Spleen (tissue), 11 donors: ENCODE results near the gene KIAA0753. TPM values are rescaled to one million over a fixed set of nuclear protein-coding genes. Genes with fewer than 3 reads are reported as not detected.

Experiments
- DNase-seq: peaks from one replicate; pipeline ENCODE4 v3.0.0-alpha.2; 2020
- H3K27ac ChIP-seq, 8 donors: fragments of 200-600 bp; sonication (generic) in 7 of 8; 1 replicate in 4 of 8; 2 replicates in 4 of 8; pipeline versions ENCODE4 v1.5.0 to v1.8.0; 2016 to 2021; ENCODE audit warnings: inconsistent platforms in 4 of 8, mild to moderate bottlenecking in 4 of 8, moderate library complexity in 1 of 8
- H3K27me3 ChIP-seq, 7 donors: fragments of 200-600 bp; sonication (generic) in 6 of 7; replicated peaks in 1 of 7; 1 replicate in 4 of 7; 2 replicates in 3 of 7; pipeline versions ENCODE4 v1.5.0 to v1.8.0; 2016 to 2021; ENCODE audit warnings: inconsistent platforms in 3 of 7, mild to moderate bottlenecking in 1 of 7
- H3K36me3 ChIP-seq, 6 donors: fragments of 200-600 bp; sonication (generic) in 5 of 6; 1 replicate in 4 of 6; 2 replicates in 2 of 6; pipeline versions ENCODE4 v1.5.0 to v1.8.0; 2016 to 2021; ENCODE audit warnings: inconsistent platforms in 2 of 6
- H3K4me1 ChIP-seq, 6 donors: fragments of 200-600 bp; sonication (generic) in 5 of 6; 1 replicate in 3 of 6; 2 replicates in 3 of 6; pipeline versions ENCODE4 v1.5.0 to v1.8.0; 2016 to 2021; ENCODE audit warnings: inconsistent platforms in 3 of 6
- H3K4me3 ChIP-seq, 8 donors: fragments of 200-600 bp; sonication (generic) in 7 of 8; 1 replicate in 4 of 8; 2 replicates in 4 of 8; pipeline versions ENCODE4 v1.5.0 to v1.8.0; 2016 to 2021; ENCODE audit warnings: inconsistent platforms in 4 of 8, mild to moderate bottlenecking in 4 of 8, moderate library complexity in 2 of 8
- H3K9me3 ChIP-seq, 8 donors: fragments of 200-600 bp; sonication (generic) in 7 of 8; 1 replicate in 4 of 8; 2 replicates in 4 of 8; pipeline versions ENCODE4 v1.5.0 to v1.8.0; 2016 to 2021; ENCODE audit warnings: inconsistent platforms in 4 of 8
- POLR2A ChIP-seq, 3 donors: fragments of 450-650 bp; IDR thresholded peaks; one replicate each; pipeline ENCODE4 v1.5.1; 2017; ENCODE audit warnings: antibody characterized with exemption in 3 of 3, mild to moderate bottlenecking in 1 of 3
- POLR2AphosphoS5 ChIP-seq, 3 donors: sonication (generic); formaldehyde crosslinking; IDR thresholded peaks; one replicate each; pipeline ENCODE4 v1.5.1; 2017; ENCODE audit warnings: antibody characterized with exemption in 3 of 3
- WGBS, 5 donors: extraction: QIAGEN DNeasy Blood & Tissue Kit in 3 of 5; methylation state at CpG; one replicate each; pipeline versions ENCODE4 v1.1.5 to v1.1.7; 2013 to 2018; 5-methylcytosine and 5-hydroxymethylcytosine counted together
- intact Hi-C: fragments of 100-400 bp; cut with DNase I; formaldehyde crosslinking; loops from one replicate; pipeline ENCODE4 v1.15.0; 2023; ENCODE audit warnings: low total_unique reads
- polyA plus RNA-seq, 3 donors: library from polyadenylated mRNA; stranded (reverse); fragments of 200-250 nt; gene quantifications; one replicate each; pipeline ENCODE4 v1.2.1, GENCODE V29; 2013
- total RNA-seq, 7 donors: library from RNA; depleted of rRNA in 3 of 7; stranded (reverse); fragments of >200 nt in 3 of 7; fragmentation: NEBNext Ultra II Directional in 4 of 7; extraction: Animal tissue kit (Norgen Biotek cat#: 25700) in 4 of 7; gene quantifications; one replicate each; pipeline versions ENCODE4 v1.1.0 to v1.2.1, GENCODE V29; 2016 to 2021
- TF ChIP-seq, protein P1 (sequence below), 11 experiments: fragments of 200-600 bp in 7 of 11; fragments of 450-650 bp in 4 of 11; sonication (generic) in 4 of 11; IDR thresholded peaks in 8 of 11; conservative IDR thresholded peaks in 3 of 11; 1 replicate in 7 of 11; 2 replicates in 4 of 11; pipeline versions ENCODE4 v1.4.0 to v1.8.0; 2016 to 2021; ENCODE audit warnings: antibody characterized with exemption in 11 of 11, inconsistent platforms in 4 of 11, mild to moderate bottlenecking in 1 of 11
- donor health status: healthy with polysubstance abuse.
- donor health status: DM: no; HTN: no; CAD: no; lungs with moderate emphysema.
- donor health status: DM: no; HTN: no; CAD: no.
- donor health status: Bipolar disorder and iron deficiency.
- donor health status: healthy.
- donor health status: DM: no; HTN: no; CAD: no.
- donor health status: DM: yes; HTN: yes; CAD: no.

KIAA0753 gene
- total and polyA plus RNA-seq, 10 donors = 4.2 to 21.8 (median 17.6) TPM

DNA sequence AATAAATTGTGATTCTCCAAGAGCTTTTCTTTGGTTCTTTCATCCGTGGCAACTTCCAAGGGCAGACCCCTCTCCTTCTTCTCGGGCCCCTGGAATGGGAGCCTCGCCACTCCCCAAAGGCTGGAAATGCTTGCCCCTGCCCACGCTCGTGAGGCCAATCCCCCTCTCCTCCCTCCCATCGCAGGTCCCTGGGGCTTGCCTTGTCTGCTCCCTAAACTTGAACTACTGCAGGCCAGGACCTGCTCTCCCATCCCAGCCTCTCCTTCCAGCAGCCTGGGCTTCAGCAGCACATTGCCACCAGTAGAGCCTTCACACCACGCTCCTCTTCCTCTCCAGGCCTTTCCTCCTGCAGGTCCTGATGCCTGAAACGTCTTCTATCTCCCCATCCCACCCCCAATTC is 95.2 kb downstream of the KIAA0753 start:
- Histone ChIP-seq H3K4me3 (no peak overlapping the region), H3K9me3 (no peaks in the 10 kb centered on the region), H3K36me3 (peaks cover 0 to 55% (median 0%) of the 10 kb centered on the region in 6 donors), H3K27ac (peak overlapping the region in 5 of 8 donors; percentile 1 to 50 (median 33)), H3K4me1 (peaks cover 10 to 82% (median 30%) of the 10 kb centered on the region in 6 donors), H3K27me3 (no peaks in the 10 kb centered on the region)
- DNase-seq = peak; percentile 23
- WGBS, 5 donors = 75 to 89% (median 80%) methylated on average over 8 of the region's 8 CpGs
- intact Hi-C loops = no loop called here
- TF ChIP-seq, protein P1, sequence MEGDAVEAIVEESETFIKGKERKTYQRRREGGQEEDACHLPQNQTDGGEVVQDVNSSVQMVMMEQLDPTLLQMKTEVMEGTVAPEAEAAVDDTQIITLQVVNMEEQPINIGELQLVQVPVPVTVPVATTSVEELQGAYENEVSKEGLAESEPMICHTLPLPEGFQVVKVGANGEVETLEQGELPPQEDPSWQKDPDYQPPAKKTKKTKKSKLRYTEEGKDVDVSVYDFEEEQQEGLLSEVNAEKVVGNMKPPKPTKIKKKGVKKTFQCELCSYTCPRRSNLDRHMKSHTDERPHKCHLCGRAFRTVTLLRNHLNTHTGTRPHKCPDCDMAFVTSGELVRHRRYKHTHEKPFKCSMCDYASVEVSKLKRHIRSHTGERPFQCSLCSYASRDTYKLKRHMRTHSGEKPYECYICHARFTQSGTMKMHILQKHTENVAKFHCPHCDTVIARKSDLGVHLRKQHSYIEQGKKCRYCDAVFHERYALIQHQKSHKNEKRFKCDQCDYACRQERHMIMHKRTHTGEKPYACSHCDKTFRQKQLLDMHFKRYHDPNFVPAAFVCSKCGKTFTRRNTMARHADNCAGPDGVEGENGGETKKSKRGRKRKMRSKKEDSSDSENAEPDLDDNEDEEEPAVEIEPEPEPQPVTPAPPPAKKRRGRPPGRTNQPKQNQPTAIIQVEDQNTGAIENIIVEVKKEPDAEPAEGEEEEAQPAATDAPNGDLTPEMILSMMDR (IDR thresholded peaks at IDR 0.05 in 8 of 11, conservative IDR thresholded peaks at IDR 0.05 in 3 of 11) = no peak
- TF ChIP-seq POLR2A (IDR thresholded peaks at IDR 0.05) (no peak), POLR2AphosphoS5 (IDR thresholded peaks at IDR 0.05) (no peak)

DNA sequence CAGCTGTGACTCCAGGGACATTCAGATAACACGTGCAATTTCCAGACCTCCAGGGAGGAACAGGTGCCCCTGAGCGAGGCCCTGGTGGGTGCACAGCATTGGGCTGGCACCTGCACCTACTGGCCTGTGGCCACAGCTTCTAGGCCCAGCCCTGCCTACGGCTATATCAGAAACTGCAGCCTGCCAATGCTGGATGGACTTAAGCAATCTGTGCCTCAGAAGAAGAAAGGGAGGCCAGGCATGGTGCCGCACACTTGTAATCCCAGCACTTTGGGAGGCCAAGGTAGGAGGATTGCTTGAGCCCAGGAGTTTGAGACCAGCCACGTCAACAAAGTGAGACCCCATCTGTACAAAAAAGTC is 96.5 kb downstream of the KIAA0753 start:
- peaks cover 10 to 69% (median 22%) of the 10 kb centered on the region in 6 donors for H3K4me1 ChIP-seq
- DNase-seq = peak; percentile 47
- TF ChIP-seq POLR2AphosphoS5 (IDR thresholded peaks at IDR 0.05) (no peak), POLR2A (IDR thresholded peaks at IDR 0.05) (no peak)
- TF ChIP-seq, protein P1 (IDR thresholded peaks at IDR 0.05 in 8 of 11, conservative IDR thresholded peaks at IDR 0.05 in 3 of 11) = no peak
- H3K9me3 ChIP-seq = peaks cover 0 to 9% (median 7%) of the 10 kb centered on the region in 8 donors
- no peaks in the 10 kb centered on the region for H3K27me3 ChIP-seq
- H3K4me3 ChIP-seq = no peak overlapping the region
- H3K27ac ChIP-seq = peak overlapping the region in 5 of 8 donors; percentile 31 to 59 (median 46)
- peaks cover 0 to 63% (median 0%) of the 10 kb centered on the region in 6 donors for H3K36me3 ChIP-seq
- intact Hi-C loops = no loop called here
- WGBS, 5 donors = 77 to 95% (median 81%) methylated on average over 4 to 5 of the region's 5 CpGs

DNA sequence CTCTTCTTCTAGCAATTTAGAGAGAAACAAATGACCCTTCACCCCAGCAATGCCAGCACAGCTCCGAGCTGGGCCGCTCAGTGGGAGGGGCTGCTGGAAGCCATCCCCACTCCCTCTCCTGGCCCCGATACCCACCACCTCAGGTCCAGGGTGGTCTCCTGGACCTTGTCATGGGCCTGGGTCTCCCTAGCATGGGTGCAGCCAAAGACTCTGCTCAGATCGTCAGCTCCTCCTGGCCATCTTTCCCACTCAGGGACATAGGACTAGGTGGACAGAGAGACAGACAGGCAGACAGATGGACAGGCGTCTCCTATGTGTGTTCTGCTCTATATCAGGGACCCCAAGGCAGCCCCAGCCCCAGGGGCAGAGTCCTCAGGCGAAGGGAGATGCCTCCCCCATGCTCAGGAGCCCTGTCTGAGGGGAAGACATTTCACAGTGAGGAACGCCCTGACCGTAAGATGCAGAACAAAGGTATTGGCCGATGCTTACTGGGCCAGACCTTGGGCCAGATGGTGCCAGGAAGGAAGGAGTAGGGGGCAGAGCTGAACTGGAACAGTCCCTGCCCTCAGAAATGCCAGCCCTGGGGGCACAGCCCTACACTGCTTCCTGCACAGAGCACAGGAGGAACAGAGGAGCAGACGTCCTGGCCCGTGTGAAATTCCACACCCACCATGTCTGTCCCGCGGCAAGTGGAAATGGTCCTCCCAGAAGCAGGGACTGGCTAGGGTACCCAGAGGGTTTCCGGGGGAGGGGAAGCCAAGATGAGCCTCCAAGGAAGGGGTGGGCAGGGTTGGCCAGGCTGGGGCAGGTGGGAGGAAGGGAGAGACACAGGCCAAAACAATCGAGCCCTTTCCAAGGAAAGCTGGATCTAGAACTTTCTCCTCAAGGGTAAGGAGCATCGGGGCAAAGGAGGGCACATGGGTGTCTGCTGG is 97.2 kb downstream of the KIAA0753 start:
- no peaks in the 10 kb centered on the region for H3K27me3 ChIP-seq
- peaks cover 4 to 63% (median 18%) of the 10 kb centered on the region in 6 donors for H3K4me1 ChIP-seq
- DNase-seq = peak; percentile 61
- H3K36me3 ChIP-seq = peaks cover 0 to 68% (median 0%) of the 10 kb centered on the region in 6 donors
- peak in 2 of 3 donors; percentile 28 to 70 for TF ChIP-seq POLR2AphosphoS5 (IDR thresholded peaks at IDR 0.05)
- TF ChIP-seq, protein P1 (IDR thresholded peaks at IDR 0.05 in 8 of 11, conservative IDR thresholded peaks at IDR 0.05 in 3 of 11) = no peak
- WGBS, 5 donors = 66 to 83% (median 73%) methylated on average over 15 to 16 of the region's 16 CpGs
- intact Hi-C loops = no loop called here
- no peak overlapping the region for H3K4me3 ChIP-seq
- peak overlapping the region in 5 of 8 donors; percentile 31 to 59 (median 46) for H3K27ac ChIP-seq
- H3K9me3 ChIP-seq = peaks cover 0 to 12% (median 10%) of the 10 kb centered on the region in 8 donors

DNA sequence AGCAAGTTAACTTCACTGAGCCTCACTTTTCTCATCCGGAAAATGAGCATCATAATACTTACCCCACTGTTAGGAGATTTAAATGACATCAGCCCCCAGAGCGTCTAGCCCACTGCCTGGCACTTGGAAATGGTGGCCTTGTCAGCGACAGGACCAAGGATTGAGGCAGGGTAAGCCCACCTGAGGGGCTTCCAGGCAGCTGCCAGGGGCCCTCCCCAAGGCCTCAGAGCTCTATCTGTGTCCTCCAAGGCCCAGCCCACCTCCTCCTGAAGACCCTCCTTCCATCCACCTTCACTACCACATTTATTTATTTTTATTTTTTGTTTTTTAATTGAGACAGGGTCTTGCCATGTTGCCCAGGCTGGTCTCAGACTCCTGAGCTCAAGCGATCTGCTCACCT is 97.9 kb downstream of the KIAA0753 start:
- TF ChIP-seq, protein P1 (IDR thresholded peaks at IDR 0.05 in 8 of 11, conservative IDR thresholded peaks at IDR 0.05 in 3 of 11) = no peak
- TF ChIP-seq POLR2A (IDR thresholded peaks at IDR 0.05) = no peak
- no peak for TF ChIP-seq POLR2AphosphoS5 (IDR thresholded peaks at IDR 0.05)
- H3K9me3 ChIP-seq = peaks cover 0 to 12% (median 10%) of the 10 kb centered on the region in 8 donors
- H3K4me1 ChIP-seq = peaks cover 0 to 57% (median 14%) of the 10 kb centered on the region in 6 donors
- H3K27me3 ChIP-seq = no peaks in the 10 kb centered on the region
- H3K27ac ChIP-seq = peak overlapping the region in 5 of 8 donors; percentile 31 to 59 (median 46)
- peaks cover 0 to 76% (median 3%) of the 10 kb centered on the region in 6 donors for H3K36me3 ChIP-seq
- no peak overlapping the region for H3K4me3 ChIP-seq
- WGBS, 5 donors = 76 to 97% (median 87%) methylated on average over 4 of the region's 4 CpGs
- intact Hi-C loops = no loop called here
- DNase-seq = peak; percentile 19
